ENCODE results near the gene PIP5K1C. TPM values are rescaled to one million over a fixed set of nuclear protein-coding genes. Genes with fewer than 3 reads are reported as not detected.
A peak's percentile ranks its signal among the peaks of the same experiment; 100 is the strongest.

The PIP5K1C gene
- total and polyA plus RNA-seq, 9 of the 15 experiments (the other 6 are each of a cell fraction or from before 2014, with no cell fraction given): 0.38 to 22.1 (median 4.1) TPM

GRCh38 chr19:3608079-3608641 is 92.1 kb downstream of the PIP5K1C start (continued):
- peak; percentile 63; the same call in 1 of the 2 replicates for TF ChIP-seq ZBTB26 (CRISPR knock-in tag; IDR thresholded peaks at IDR 0.05)
- TF ChIP-seq KLF6 (CRISPR knock-in tag; IDR thresholded peaks at IDR 0.05; ENCODE audit: borderline replicate concordance): no peak
- 0 out of 2 replicates have a peak, but pooled peaks have one; percentile 45 for TF ChIP-seq ZSCAN29 (IDR thresholded peaks at IDR 0.05)
- no peak for TF ChIP-seq HMBOX1 (IDR thresholded peaks at IDR 0.05)
- no peak for TF ChIP-seq GTF2B (IDR thresholded peaks at IDR 0.05; ENCODE audit: extremely low read depth, insufficient read length)
- no peak for TF ChIP-seq ZNF395 (CRISPR knock-in tag; IDR thresholded peaks at IDR 0.05)
- peak; percentile 52; the same call in 1 of the 2 replicates for TF ChIP-seq DMBX1 (CRISPR knock-in tag; IDR thresholded peaks at IDR 0.05; ENCODE audit: borderline replicate concordance)
- TF ChIP-seq ZNF518B (CRISPR knock-in tag; IDR thresholded peaks at IDR 0.05): no peak
- TF ChIP-seq KDM4B (IDR thresholded peaks at IDR 0.05; ENCODE audit: borderline replicate concordance in 2 of 2, low read depth in 1 of 2): no peak
- TF ChIP-seq NR2C2 (CRISPR knock-in tag; IDR thresholded peaks at IDR 0.05): no peak
- no peak for TF ChIP-seq NR2C2 (tag; IDR thresholded peaks at IDR 0.05)
- TF ChIP-seq SUPT5H (IDR thresholded peaks at IDR 0.05): peak; percentile 73; the same call in 1 of the 2 replicates
- TF ChIP-seq ZNF24 (IDR thresholded peaks at IDR 0.05): no peak
- TF ChIP-seq HDAC6 (IDR thresholded peaks at IDR 0.05; ENCODE audit: low read depth, low read length): no peak
- no peak for TF ChIP-seq EZH2 (IDR thresholded peaks at IDR 0.05; ENCODE audit: borderline replicate concordance, low read depth, low read length)
- TF ChIP-seq ZKSCAN8 (CRISPR knock-in tag; IDR thresholded peaks at IDR 0.05): no peak
- no peak for TF ChIP-seq ZNF121 (CRISPR knock-in tag; conservative IDR thresholded peaks at IDR 0.05)
- TF ChIP-seq GTF2A2 (tag; IDR thresholded peaks at IDR 0.05): no peak
- TF ChIP-seq IRF9 (tag; IDR thresholded peaks at IDR 0.05): no peak
